Stomach (tissue), 4 donors: Measurements from ENCODE around the gene PTP4A1.

Experiments
- CTCF ChIP-seq, 7 experiments: fragments of 450-650 bp in 4 of 7; fragments of 200-600 bp in 3 of 7; sonication (generic) in 3 of 7; IDR thresholded peaks; one replicate each; pipeline ENCODE4 v1.5.1; 2016 to 2019; ENCODE audit warnings: antibody characterized with exemption in 7 of 7, control low read depth in 2 of 7, mild to moderate bottlenecking in 1 of 7
- EP300 ChIP-seq: sonication (generic); formaldehyde crosslinking; IDR thresholded peaks from one replicate; pipeline ENCODE4 v1.6.1; 2017; ENCODE audit warnings: antibody characterized with exemption
- POLR2AphosphoS5 ChIP-seq, 3 donors: sonication (generic); formaldehyde crosslinking; IDR thresholded peaks; one replicate each; pipeline ENCODE4 v1.6.1; 2016; ENCODE audit warnings: antibody characterized with exemption in 3 of 3

GRCh38 chr6:63584125-63584514 lies 11.8 kb downstream of the PTP4A1 start:
- TF ChIP-seq POLR2AphosphoS5 (IDR thresholded peaks at IDR 0.05) (no peak), CTCF (IDR thresholded peaks at IDR 0.05) (no peak), EP300 (no peak)
